Smooth muscle cell (in vitro differentiated cells): ENCODE measurements around the gene VLDLR. TPM values are rescaled to one million over a fixed set of nuclear protein-coding genes. Genes with fewer than 3 reads are reported as not detected.

Experiments used
- DNase-seq: peaks from one replicate; lab custom pipeline; 2025; ENCODE audit not compliant: unreplicated experiment; lab: John Stamatoyannopoulos, UW
- H2AFZ ChIP-seq: fragments of 200-600 bp; sonication (generic); 2 replicates; pipeline ENCODE4 v1.6.0; 2016; ENCODE audit warnings: antibody characterized with exemption, low read depth, mild to moderate bottlenecking
- H3F3A ChIP-seq: fragments of 200-600 bp; sonication (generic); 2 replicates; pipeline ENCODE4 v1.6.0; 2017; ENCODE audit warnings: antibody characterized with exemption, low read depth
- H3K27ac ChIP-seq: fragments of 200-600 bp; sonication (generic); 2 replicates; pipeline ENCODE4 v1.5.1; 2016; ENCODE audit warnings: low read depth, mild to moderate bottlenecking
- H3K27me3 ChIP-seq: fragments of 200-600 bp; sonication (generic); 2 replicates; pipeline ENCODE4 v1.6.1; 2016; ENCODE audit warnings: low read depth, mild to moderate bottlenecking
- H3K36me3 ChIP-seq: fragments of 200-600 bp; sonication (generic); 2 replicates; pipeline ENCODE4 v1.5.1; 2016; ENCODE audit warnings: low read depth
- H3K4me1 ChIP-seq: fragments of 200-600 bp; sonication (generic); 2 replicates; pipeline ENCODE4 v1.5.1; 2016; ENCODE audit warnings: low read depth
- H3K4me2 ChIP-seq: fragments of 200-600 bp; sonication (generic); 2 replicates; pipeline ENCODE4 v1.6.0; 2016; ENCODE audit warnings: mild to moderate bottlenecking
- H3K4me3 ChIP-seq: fragments of 200-600 bp; sonication (generic); 2 replicates; pipeline ENCODE4 v1.5.1; 2016; ENCODE audit warnings: mild to moderate bottlenecking
- H3K79me2 ChIP-seq: fragments of 200-600 bp; sonication (generic); 2 replicates; pipeline ENCODE4 v1.6.0; 2016; ENCODE audit warnings: low read depth, mild to moderate bottlenecking
- H3K9ac ChIP-seq: fragments of 200-600 bp; sonication (generic); 2 replicates; pipeline ENCODE4 v1.6.0; 2016; ENCODE audit warnings: low read depth
- H3K9me3 ChIP-seq: fragments of 200-600 bp; sonication (generic); replicated peaks from 2 replicates; pipeline ENCODE4 v1.5.1; 2016; ENCODE audit warnings: low read depth
- H4K20me1 ChIP-seq: fragments of 200-600 bp; sonication (generic); 2 replicates; pipeline ENCODE4 v1.6.0; 2016; ENCODE audit warnings: low read depth
- WGBS: methylation state at CpG from one replicate; pipeline ENCODE4 v1.1.7; 2016; ENCODE audit warnings: low lambda C conversion rate; 5-methylcytosine and 5-hydroxymethylcytosine counted together
- polyA plus RNA-seq: library from polyadenylated mRNA; unstranded; fragments of >200 nt; fragmentation: Nextera tagmentation; extraction: Ambion mirVana; gene quantifications from 2 replicates; pipeline ENCODE4 v1.2.1, GENCODE V29; 2016
- total RNA-seq: library from RNA; depleted of rRNA; stranded (reverse); fragments of >200 nt; gene quantifications from 2 replicates; pipeline ENCODE4 v1.2.3, GENCODE V29; 2014
- TF ChIP-seq, protein P1 (sequence below): fragments of 200-600 bp; sonication (generic); IDR thresholded peaks from 2 replicates; pipeline ENCODE4 v1.5.1; 2017; ENCODE audit warnings: borderline replicate concordance, mild to moderate bottlenecking, antibody characterized with exemption; ENCODE audit not compliant: insufficient read depth, poor library complexity, severe bottlenecking

Gene VLDLR
- total and polyA plus RNA-seq, 2 experiments from 2014 or later, result 14.1 to 37.5 TPM

DNA sequence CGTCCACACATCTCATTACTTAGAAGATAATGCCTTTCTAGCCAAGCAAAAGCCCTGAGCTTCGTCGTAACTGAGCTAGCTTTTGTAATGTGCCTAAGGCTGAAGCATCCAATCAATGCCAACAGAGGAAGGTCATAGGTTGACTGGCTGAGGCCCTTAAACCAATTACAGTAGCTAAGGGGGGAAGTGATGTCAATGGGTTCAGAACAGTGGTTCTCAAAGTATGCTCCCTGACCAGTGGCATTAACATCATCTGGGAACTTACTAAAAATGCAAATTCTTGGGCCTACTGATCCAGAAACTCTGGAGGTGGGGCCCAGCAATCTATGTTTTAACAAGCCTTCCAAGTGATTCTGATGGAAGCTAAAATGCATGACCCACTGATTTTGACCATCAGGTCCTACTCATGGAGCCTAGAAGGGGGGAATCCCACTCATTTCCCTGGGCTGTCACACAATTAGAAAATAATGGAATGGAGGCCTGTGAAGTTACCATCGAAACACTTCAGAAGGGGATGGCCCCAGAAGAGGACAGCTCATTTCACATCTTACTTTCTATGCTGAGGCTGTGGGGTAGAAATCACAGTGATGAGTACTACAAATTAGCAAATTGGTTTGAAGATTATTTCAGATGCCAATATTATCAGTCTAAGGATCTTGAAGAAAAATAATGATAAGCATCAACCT lies 4.8 kb upstream of the VLDLR start:
- no peak overlapping the region for H2AFZ ChIP-seq
- H4K20me1 ChIP-seq, result no peaks in the 10 kb centered on the region
- H3K9me3 ChIP-seq, result no peaks in the 10 kb centered on the region
- no peaks in the 10 kb centered on the region for H3K4me1 ChIP-seq
- H3K36me3 ChIP-seq, result no peaks in the 10 kb centered on the region
- no peaks in the 10 kb centered on the region for H3K27me3 ChIP-seq
- H3K27ac ChIP-seq, result no peak overlapping the region
- H3K9ac ChIP-seq, result no peak overlapping the region
- H3K4me3 ChIP-seq, result no peak overlapping the region
- 92% methylated on average over 4 of the region's 4 CpGs for WGBS
- H3K79me2 ChIP-seq, result no peaks in the 10 kb centered on the region
- TF ChIP-seq, protein P1, sequence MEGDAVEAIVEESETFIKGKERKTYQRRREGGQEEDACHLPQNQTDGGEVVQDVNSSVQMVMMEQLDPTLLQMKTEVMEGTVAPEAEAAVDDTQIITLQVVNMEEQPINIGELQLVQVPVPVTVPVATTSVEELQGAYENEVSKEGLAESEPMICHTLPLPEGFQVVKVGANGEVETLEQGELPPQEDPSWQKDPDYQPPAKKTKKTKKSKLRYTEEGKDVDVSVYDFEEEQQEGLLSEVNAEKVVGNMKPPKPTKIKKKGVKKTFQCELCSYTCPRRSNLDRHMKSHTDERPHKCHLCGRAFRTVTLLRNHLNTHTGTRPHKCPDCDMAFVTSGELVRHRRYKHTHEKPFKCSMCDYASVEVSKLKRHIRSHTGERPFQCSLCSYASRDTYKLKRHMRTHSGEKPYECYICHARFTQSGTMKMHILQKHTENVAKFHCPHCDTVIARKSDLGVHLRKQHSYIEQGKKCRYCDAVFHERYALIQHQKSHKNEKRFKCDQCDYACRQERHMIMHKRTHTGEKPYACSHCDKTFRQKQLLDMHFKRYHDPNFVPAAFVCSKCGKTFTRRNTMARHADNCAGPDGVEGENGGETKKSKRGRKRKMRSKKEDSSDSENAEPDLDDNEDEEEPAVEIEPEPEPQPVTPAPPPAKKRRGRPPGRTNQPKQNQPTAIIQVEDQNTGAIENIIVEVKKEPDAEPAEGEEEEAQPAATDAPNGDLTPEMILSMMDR, result no peak
- H3K4me2 ChIP-seq, result no peak overlapping the region
- DNase-seq, result no peak
- H3F3A ChIP-seq, result no peaks in the 10 kb centered on the region

DNA sequence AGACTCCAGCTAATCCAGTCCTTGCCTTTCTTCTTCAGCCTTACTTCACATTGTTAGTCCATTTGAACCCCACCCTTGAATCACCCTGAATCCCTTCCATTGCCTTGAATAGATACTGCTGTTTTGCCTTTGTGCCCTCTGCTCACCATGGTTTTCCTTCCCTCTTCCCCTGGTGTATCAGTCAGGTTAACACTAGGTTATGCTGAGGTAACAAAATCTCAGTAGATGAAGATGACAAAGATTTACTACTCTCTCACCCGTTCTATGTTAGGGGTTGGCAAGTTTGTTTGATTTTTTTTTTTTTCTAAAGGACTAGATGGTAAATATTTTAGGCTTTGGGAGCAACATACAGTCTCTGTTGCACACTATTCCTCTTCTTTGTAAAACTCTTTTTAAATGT lies 3.3 kb upstream of the VLDLR start:
- no peak overlapping the region for H3K9ac ChIP-seq
- no peak overlapping the region for H2AFZ ChIP-seq
- no peaks in the 10 kb centered on the region for H3K79me2 ChIP-seq
- H3K4me1 ChIP-seq, result no peaks in the 10 kb centered on the region
- no peaks in the 10 kb centered on the region for H3K27me3 ChIP-seq
- H3F3A ChIP-seq, result no peaks in the 10 kb centered on the region
- TF ChIP-seq, protein P1, result no peak
- no peak overlapping the region for H3K4me3 ChIP-seq
- no peaks in the 10 kb centered on the region for H3K36me3 ChIP-seq
- WGBS, result 84% methylated on average over 1 of the region's 1 CpG
- H3K9me3 ChIP-seq, result no peaks in the 10 kb centered on the region
- H3K27ac ChIP-seq, result no peak overlapping the region
- H4K20me1 ChIP-seq, result no peaks in the 10 kb centered on the region
- no peak overlapping the region for H3K4me2 ChIP-seq
- no peak for DNase-seq

DNA sequence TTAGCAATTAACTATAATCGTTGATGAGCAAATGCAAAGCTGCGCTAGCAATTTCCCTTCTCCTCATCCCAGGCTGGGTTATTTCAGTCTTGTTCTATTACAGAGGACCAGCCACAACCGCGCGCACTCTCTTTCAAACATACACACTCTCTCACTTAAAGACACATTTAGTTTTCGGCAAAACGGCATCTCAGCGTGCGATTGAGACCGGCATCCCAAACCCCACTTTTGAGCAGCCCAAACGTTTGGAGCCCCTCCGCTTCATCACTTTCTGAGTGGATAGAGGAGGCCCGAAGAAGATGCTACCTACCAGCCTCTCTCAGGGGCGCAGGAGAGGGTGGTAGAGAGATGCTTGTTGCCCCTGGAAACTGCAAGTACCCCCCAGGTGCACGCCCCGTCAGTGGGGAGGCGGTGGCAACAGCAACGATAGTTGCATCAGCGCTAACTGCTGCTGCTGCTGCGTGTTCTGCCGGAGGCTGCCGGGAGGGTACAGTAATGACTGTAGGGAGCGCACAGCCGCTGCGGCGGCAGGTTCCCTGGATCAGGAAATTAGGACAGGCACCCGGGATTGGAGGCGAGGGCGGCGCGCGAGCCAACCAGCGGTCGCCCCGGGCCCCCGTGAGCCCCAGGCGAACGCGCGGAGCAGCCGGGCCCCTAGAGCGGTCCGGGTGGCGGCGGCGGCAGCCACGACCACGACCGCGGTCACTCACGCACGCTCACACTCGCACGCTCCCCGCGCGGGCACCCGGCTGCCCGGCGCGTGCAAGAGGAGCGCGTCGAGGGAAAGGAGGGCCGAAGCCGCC lies 467 bp upstream of the VLDLR start:
- Histone ChIP-seq H3K36me3 (no peaks in the 10 kb centered on the region), H3K79me2 (peaks cover 24% of the 10 kb centered on the region), H3K9me3 (no peaks in the 10 kb centered on the region), H2AFZ (peak overlapping the region; percentile 96), H3K4me1 (no peaks in the 10 kb centered on the region), H3K4me3 (peak overlapping the region; percentile 84), H3K27ac (no peak overlapping the region), H3K27me3 (no peaks in the 10 kb centered on the region), H4K20me1 (peaks cover 27% of the 10 kb centered on the region), H3K9ac (peak overlapping the region; percentile 26), H3K4me2 (peak overlapping the region; percentile 91), H3F3A (no peaks in the 10 kb centered on the region)
- 3% methylated on average over 56 of the region's 66 CpGs for WGBS
- TF ChIP-seq, protein P1, result no peak
- DNase-seq, result peak; percentile 41
